Natural killer cell (primary cell): ENCODE data around the gene AREG. TPM values are rescaled to one million over a fixed set of nuclear protein-coding genes. Genes with fewer than 3 reads are reported as not detected.

Source experiments
- ATAC-seq, 3 donors: fragments of 150-1000 bp in 2 of 3; fragments of 200-7000 bp in 1 of 3; cut with Tn5 transposase; 1 replicate in 1 of 3; 2 replicates in 2 of 3; pipeline ENCODE4 v1.10.0; 2021; ENCODE audit warnings: mild to moderate bottlenecking in 2 of 3, moderate library complexity in 2 of 3
- DNase-seq, 2 donors: peaks; one replicate each; pipeline versions ENCODE4 v3.0.0 to v3.0.0-alpha.2; 2013 to 2021; ENCODE audit warnings: mixed read lengths in 1 of 2
- H3K27ac ChIP-seq: one replicate; pipeline ENCODE4 v1.5.1; 2013; ENCODE audit warnings: mild to moderate bottlenecking, low read length
- H3K27me3 ChIP-seq: one replicate; pipeline ENCODE4 v1.6.1; 2013; ENCODE audit warnings: low read length; ENCODE audit not compliant: control insufficient read depth, insufficient read depth
- H3K36me3 ChIP-seq: one replicate; pipeline ENCODE4 v1.6.1; 2013; ENCODE audit warnings: low read length; ENCODE audit not compliant: control insufficient read depth, insufficient read depth
- H3K4me1 ChIP-seq: one replicate; pipeline ENCODE4 v1.6.1; 2013; ENCODE audit warnings: low read length; ENCODE audit not compliant: control insufficient read depth, insufficient read depth
- H3K4me3 ChIP-seq: one replicate; pipeline ENCODE4 v1.5.1; 2013; ENCODE audit warnings: low read length
- H3K9me3 ChIP-seq: one replicate; pipeline ENCODE4 v1.6.1; 2013; ENCODE audit warnings: low read length; ENCODE audit not compliant: control insufficient read depth, insufficient read depth
- H3K27ac Mint-ChIP-seq, 2 donors: one replicate each; pipeline ENCODE4 v1.8.0; 2022; ENCODE audit warnings: mild to moderate bottlenecking in 2 of 2, mixed read lengths in 2 of 2, moderate library complexity in 1 of 2
- H3K27me3 Mint-ChIP-seq, 2 donors: one replicate each; pipeline ENCODE4 v1.8.0; 2022; ENCODE audit warnings: low read depth in 2 of 2, mixed read lengths in 2 of 2
- H3K36me3 Mint-ChIP-seq: one replicate; pipeline ENCODE4 v1.8.0; 2022; ENCODE audit warnings: mixed read lengths
- H3K4me1 Mint-ChIP-seq, 2 donors: one replicate each; pipeline ENCODE4 v1.8.0; 2022; ENCODE audit warnings: mixed read lengths in 2 of 2
- H3K4me3 Mint-ChIP-seq: one replicate; pipeline ENCODE4 v1.8.0; 2022; ENCODE audit warnings: mild to moderate bottlenecking, moderate library complexity, mixed read lengths
- H3K9me3 Mint-ChIP-seq, 2 donors: one replicate each; pipeline ENCODE4 v1.8.0; 2022; ENCODE audit warnings: mixed read lengths in 2 of 2
- CTCF ChIP-seq: fragments of 200-600 bp; IDR thresholded peaks from one replicate; pipeline ENCODE4 v1.8.0; 2022; ENCODE audit warnings: antibody characterized with exemption
- WGBS: methylation state at CpG from one replicate; pipeline ENCODE4 v1.1.7; 2013; ENCODE audit warnings: missing lambda C conversion rate; ENCODE audit not compliant: insufficient coverage; 5-methylcytosine and 5-hydroxymethylcytosine counted together
- intact Hi-C: fragments of 100-400 bp; cut with micrococcal nuclease; formaldehyde crosslinking; loops from one replicate; pipeline ENCODE4 v1.14.2; 2022
- total RNA-seq, 4 donors: library from RNA; stranded (reverse); fragments of 120-200 nt in 1 of 4; gene quantifications; one replicate each; pipeline versions ENCODE4 v1.2.3 to v1.2.4, GENCODE V29; 2013 to 2022

Gene AREG
- total RNA-seq, 3 donors from 2014 or later (not counting 1 experiment from before 2014, with no cell fraction given), result 11.3 to 47.2 (median 38.2) TPM

GRCh38 chr4:74435296-74435695 lies 9.6 kb upstream of the AREG start:
- WGBS, result 100% methylated on average over 1 of the region's 1 CpG
- Mint-ChIP-seq H3K36me3 (no peaks in the 10 kb centered on the region), H3K4me1 (peaks cover 0 to 8% of the 10 kb centered on the region in 2 donors), H3K27ac (no peak overlapping the region), H3K9me3 (no peaks in the 10 kb centered on the region), H3K4me3 (no peak overlapping the region), H3K27me3 (no peaks in the 10 kb centered on the region)
- DNase-seq, result no peak
- no peak overlapping the region for H3K4me3 ChIP-seq
- no peak for TF ChIP-seq CTCF
- no peaks in the 10 kb centered on the region for H3K36me3 ChIP-seq
- intact Hi-C loops, result no loop called here
- no peak for ATAC-seq
- H3K9me3 ChIP-seq, result no peaks in the 10 kb centered on the region
- H3K27ac ChIP-seq, result no peak overlapping the region
- H3K4me1 ChIP-seq, result peaks cover 9% of the 10 kb centered on the region
- no peaks in the 10 kb centered on the region for H3K27me3 ChIP-seq

GRCh38 chr4:74437866-74438265 lies 7.1 kb upstream of the AREG start:
- Histone ChIP-seq H3K9me3 (no peaks in the 10 kb centered on the region), H3K4me3 (no peak overlapping the region), H3K27me3 (no peaks in the 10 kb centered on the region), H3K27ac (no peak overlapping the region), H3K36me3 (no peaks in the 10 kb centered on the region), H3K4me1 (no peaks in the 10 kb centered on the region)
- ATAC-seq, result no peak
- Mint-ChIP-seq H3K4me3 (no peak overlapping the region), H3K27ac (no peak overlapping the region), H3K27me3 (no peaks in the 10 kb centered on the region), H3K36me3 (no peaks in the 10 kb centered on the region), H3K4me1 (no peaks in the 10 kb centered on the region), H3K9me3 (no peaks in the 10 kb centered on the region)
- 93% methylated on average over 3 of the region's 3 CpGs for WGBS
- DNase-seq, result no peak
- intact Hi-C loops, result no loop called here
- no peak for TF ChIP-seq CTCF

- H3K36me3 Mint-ChIP-seq, result no peaks in the 10 kb centered on the region
- no peaks in the 10 kb centered on the region for H3K4me1 Mint-ChIP-seq
- 92% methylated on average over 1 of the region's 1 CpG for whole genome bisulfite sequencing
- DNase-seq (no peak), ATAC-seq (no peak)
- Histone ChIP-seq H3K36me3 (no peaks in the 10 kb centered on the region), H3K4me3 (no peak overlapping the region), H3K4me1 (no peaks in the 10 kb centered on the region), H3K27ac (no peak overlapping the region), H3K27me3 (no peaks in the 10 kb centered on the region), H3K9me3 (no peaks in the 10 kb centered on the region)
- intact Hi-C loops, result no loop called here
- H3K27me3 Mint-ChIP-seq, result no peaks in the 10 kb centered on the region
- H3K9me3 Mint-ChIP-seq, result no peaks in the 10 kb centered on the region
- H3K4me3 Mint-ChIP-seq, result no peak overlapping the region
- no peak overlapping the region for H3K27ac Mint-ChIP-seq
- TF ChIP-seq CTCF, result no peak
Measured at GRCh38 chr4:74438661-74439060, 6.3 kb upstream of the AREG start.

GRCh38 chr4:74439952-74440351 lies 5.0 kb upstream of the AREG start:
- no peaks in the 10 kb centered on the region for H3K9me3 Mint-ChIP-seq
- intact Hi-C loops, result loop anchor here (10.0 kb wide), 1 partner anchor 285 kb away; the partner anchor contains the start of gene MTHFD2L
- Histone ChIP-seq H3K4me1 (peaks cover 3% of the 10 kb centered on the region), H3K4me3 (no peak overlapping the region), H3K27me3 (no peaks in the 10 kb centered on the region), H3K27ac (no peak overlapping the region), H3K36me3 (no peaks in the 10 kb centered on the region), H3K9me3 (no peaks in the 10 kb centered on the region)
- H3K36me3 Mint-ChIP-seq, result no peaks in the 10 kb centered on the region
- TF ChIP-seq CTCF, result no peak
- DNase-seq, result no peak
- no peak for ATAC-seq
- no peak overlapping the region for H3K27ac Mint-ChIP-seq
- WGBS, result 94% methylated on average over 7 of the region's 7 CpGs
- H3K27me3 Mint-ChIP-seq, result no peaks in the 10 kb centered on the region
- H3K4me1 Mint-ChIP-seq, result no peaks in the 10 kb centered on the region
- H3K4me3 Mint-ChIP-seq, result no peak overlapping the region
